Epithelial cell of esophagus (primary cell): ENCODE data around the gene MTMR6.

Experiments
- DNase-seq: peaks from one replicate; pipeline ENCODE4 v3.0.0; 2010; ENCODE audit warnings: low read depth
- H3K4me3 ChIP-seq: 2 replicates; pipeline ENCODE4 v1.5.1; 2011; ENCODE audit warnings: mild to moderate bottlenecking, low read length, control low read depth
- TF ChIP-seq, protein P1 (sequence below): IDR thresholded peaks from 2 replicates; pipeline ENCODE4 v1.5.1; 2011; ENCODE audit warnings: low read depth, mild to moderate bottlenecking, low read length, control low read depth, inconsistent platforms; ENCODE audit not compliant: insufficient read depth; ENCODE audit errors: missing control alignments

MTMR6 gene

DNA sequence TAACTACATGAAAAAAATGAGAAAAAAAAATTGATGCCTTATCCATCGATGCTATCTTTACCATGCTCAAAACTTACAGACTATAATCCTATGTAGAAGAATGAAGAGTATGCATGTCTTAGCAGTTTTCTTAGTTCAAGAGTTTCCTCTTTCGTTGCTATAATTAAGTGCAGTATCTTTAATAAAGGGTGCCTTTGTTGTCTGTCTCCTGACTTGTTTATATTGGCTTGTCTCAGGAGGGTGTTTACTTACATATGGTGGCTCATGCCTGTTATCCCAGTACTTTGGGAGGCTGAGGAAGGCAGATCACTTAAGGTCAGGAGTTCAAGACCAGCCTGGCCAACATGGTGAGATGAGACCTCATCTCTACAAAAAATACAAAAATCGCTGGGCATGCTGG, 44.3 kb downstream of the MTMR6 start:
- TF ChIP-seq, protein P1, sequence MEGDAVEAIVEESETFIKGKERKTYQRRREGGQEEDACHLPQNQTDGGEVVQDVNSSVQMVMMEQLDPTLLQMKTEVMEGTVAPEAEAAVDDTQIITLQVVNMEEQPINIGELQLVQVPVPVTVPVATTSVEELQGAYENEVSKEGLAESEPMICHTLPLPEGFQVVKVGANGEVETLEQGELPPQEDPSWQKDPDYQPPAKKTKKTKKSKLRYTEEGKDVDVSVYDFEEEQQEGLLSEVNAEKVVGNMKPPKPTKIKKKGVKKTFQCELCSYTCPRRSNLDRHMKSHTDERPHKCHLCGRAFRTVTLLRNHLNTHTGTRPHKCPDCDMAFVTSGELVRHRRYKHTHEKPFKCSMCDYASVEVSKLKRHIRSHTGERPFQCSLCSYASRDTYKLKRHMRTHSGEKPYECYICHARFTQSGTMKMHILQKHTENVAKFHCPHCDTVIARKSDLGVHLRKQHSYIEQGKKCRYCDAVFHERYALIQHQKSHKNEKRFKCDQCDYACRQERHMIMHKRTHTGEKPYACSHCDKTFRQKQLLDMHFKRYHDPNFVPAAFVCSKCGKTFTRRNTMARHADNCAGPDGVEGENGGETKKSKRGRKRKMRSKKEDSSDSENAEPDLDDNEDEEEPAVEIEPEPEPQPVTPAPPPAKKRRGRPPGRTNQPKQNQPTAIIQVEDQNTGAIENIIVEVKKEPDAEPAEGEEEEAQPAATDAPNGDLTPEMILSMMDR, result no peak
- no peak overlapping the region for H3K4me3 ChIP-seq
- no peak for DNase-seq

DNA sequence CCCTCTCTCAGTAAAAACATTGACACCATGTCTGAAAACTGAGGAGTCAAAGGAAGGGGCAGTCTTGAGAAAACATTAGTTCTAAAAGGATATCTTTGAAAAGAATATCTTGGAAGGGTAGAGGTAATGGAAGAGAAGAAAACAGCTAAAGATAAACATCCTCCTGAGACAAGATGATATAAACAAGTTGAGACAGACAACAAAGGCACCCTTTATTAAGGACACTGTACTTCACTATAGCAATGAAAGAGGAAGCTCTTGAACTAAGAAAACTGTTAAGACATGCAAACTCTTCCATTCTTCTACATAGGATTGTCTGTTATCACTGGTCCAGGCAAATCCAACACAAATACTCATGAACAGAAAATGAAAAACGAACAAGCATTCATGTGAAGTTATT, 46.3 kb downstream of the MTMR6 start:
- no peak overlapping the region for H3K4me3 ChIP-seq

DNA sequence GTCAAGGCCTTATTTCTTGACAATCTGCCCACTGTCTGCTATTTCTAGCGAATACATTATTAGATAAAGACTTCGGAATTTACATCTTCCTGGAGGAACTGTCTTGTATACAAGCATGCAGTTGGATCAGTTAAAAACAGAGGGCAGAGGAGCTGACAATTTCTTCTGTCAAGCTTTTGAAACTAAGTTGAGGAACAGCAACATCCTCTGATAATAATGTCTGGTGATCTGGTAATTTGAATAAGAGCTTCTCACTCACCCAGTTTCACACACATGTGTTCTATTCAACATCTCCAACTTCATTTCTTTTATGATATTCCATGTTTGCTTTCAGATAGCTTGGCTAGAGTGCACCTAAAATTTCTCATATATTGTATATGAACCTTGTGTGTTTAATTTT, 50.2 kb downstream of the MTMR6 start:
- DNase-seq, result no peak
- H3K4me3 ChIP-seq, result no peak overlapping the region
- TF ChIP-seq, protein P1, result no peak

More for the DNA sequence above, 46.3 kb downstream of the MTMR6 start:
- no peak for DNase-seq
- TF ChIP-seq, protein P1, result no peak

DNA sequence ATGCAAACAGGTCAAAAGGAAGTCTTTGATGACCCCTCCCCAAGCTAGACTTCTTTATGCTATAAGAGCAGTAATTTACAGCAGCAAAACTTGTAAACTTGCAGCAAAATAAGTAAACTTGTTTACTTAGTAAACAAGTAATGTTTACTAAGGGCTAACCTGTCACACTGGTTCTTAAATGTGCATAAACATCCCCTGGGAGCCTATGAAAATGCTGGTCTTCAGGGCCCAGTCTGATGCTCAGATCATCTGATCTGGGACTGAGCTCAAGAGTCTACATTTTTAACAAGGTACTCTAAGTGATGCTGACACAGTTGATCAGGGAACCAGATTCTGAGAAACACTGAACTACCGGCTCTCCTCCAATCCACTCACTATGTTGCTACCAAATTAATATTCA, 53.4 kb downstream of the MTMR6 start:
- H3K4me3 ChIP-seq, result no peak overlapping the region
- TF ChIP-seq, protein P1, result no peak
- no peak for DNase-seq

DNA sequence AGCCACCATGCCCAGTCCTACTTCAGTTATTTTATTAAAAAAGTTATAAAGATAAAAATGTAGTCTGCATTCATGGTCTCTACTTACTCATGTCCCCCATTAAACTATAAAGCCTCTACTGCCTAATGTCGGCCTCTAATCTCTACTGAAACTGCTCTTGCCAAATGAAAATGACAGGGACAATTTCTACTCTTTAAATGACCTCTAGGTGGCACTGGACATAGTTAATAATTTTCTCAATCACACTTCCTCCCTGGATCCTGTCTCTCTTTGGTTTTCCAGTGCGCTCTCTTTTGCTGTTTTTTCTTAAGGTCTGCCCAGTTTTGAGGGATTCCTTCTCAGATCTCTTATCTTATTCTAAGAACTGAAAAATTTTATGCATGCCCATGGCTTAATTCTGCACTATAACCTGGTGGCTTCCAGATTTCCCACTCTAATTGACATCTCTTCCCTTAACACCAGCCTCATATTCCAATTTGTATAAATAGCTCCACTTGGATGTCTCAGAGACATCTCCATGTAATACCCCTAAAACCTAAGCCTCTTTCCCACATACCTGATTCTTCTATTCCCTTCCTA, 54.3 kb downstream of the MTMR6 start:
- H3K4me3 ChIP-seq, result no peak overlapping the region
- peak; percentile 43 for DNase-seq
- TF ChIP-seq, protein P1, result peak; percentile 48

DNA sequence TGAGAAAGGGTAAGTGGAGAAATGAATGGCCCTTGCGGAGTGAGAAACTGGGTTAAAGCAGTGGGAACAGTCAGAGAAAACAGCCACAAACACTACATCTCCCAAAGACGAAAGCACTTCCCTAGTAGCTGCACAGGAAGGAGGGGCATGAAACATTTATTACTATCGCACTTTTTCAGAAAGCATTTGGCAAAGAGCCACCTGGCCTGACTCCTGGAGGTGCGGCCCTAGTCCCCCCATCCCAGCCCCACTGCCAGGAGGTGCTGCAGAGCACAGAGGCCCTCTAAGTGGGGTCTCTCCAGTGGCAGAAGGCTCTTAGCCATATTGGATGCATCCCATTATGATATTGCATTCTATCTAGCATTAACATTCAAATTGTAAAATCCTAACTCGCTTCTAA, 55.8 kb downstream of the MTMR6 start:
- no peak for DNase-seq
- TF ChIP-seq, protein P1, result no peak
- H3K4me3 ChIP-seq, result no peak overlapping the region

DNA sequence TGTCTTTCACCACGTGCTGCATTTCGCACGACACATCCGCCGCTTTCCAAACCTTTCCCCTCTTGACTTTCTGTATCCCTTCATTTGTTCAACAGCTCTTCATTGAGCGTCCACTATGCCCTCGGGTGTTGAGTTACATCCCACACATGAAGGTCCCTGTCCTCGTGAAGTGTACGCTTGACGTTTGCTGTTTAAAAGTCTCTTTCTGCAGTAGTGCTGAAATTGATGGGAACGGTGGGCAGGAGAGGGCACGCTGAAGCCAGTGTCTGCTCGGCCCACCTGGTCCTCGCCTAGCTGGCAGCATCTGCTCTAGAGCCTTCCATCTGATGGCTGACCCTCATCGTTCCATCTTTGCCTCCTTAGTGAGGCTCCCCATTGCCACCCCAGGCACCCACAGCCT, 59.6 kb downstream of the MTMR6 start:
- TF ChIP-seq, protein P1, result no peak
- H3K4me3 ChIP-seq, result no peak overlapping the region
- no peak for DNase-seq
